ENCODE data around the gene TIAM2. TPM values are rescaled to one million over a fixed set of nuclear protein-coding genes. Genes with fewer than 3 reads are reported as not detected.

The TIAM2 gene
- total RNA-seq, 1 experiment from 2014 or later, result 9.1 TPM

DNA sequence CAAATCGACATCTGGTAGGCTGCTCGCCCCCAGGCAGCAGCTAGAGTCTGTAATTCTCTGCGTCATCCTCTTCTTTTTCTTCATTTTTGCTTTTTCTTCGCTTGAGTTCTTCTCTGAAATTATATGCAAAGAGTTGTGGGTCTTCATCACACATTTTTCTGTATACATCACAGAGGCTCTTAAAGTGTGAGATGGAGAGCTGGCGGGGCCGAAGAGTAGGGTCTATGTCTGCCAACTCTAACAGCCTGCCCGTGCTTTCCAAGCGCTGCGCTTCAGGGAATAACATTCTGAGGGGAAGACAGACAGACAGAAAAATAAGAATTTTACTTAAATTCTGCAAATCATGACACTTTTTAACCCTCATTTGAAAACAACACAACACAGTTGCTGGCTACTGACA is 262.7 kb downstream of the TIAM2 start:
- Histone ChIP-seq H3K4me3 (ENCODE audit: low read depth, low read length, poor library complexity, severe bottlenecking) (no peak overlapping the region), H3K9me3 (ENCODE audit: low read depth, low read length, poor library complexity, severe bottlenecking) (no peaks in the 10 kb centered on the region), H3K27ac (ENCODE audit: low read depth, low read length, poor library complexity, severe bottlenecking) (no peak overlapping the region), H3K36me3 (ENCODE audit: insufficient read depth, low read length, poor library complexity, severe bottlenecking) (peaks cover 45% of the 10 kb centered on the region), H3K4me1 (ENCODE audit: insufficient read depth, low read length, poor library complexity, severe bottlenecking) (peaks cover 7% of the 10 kb centered on the region), H3K27me3 (replicated peaks; ENCODE audit: insufficient read depth, low read depth, low read length, poor library complexity) (no peaks in the 10 kb centered on the region)
- no peak for TF ChIP-seq EZH2 (IDR thresholded peaks at IDR 0.05; ENCODE audit: borderline replicate concordance, low read depth, low read length, poor library complexity, severe bottlenecking)
- TF ChIP-seq, protein P1, sequence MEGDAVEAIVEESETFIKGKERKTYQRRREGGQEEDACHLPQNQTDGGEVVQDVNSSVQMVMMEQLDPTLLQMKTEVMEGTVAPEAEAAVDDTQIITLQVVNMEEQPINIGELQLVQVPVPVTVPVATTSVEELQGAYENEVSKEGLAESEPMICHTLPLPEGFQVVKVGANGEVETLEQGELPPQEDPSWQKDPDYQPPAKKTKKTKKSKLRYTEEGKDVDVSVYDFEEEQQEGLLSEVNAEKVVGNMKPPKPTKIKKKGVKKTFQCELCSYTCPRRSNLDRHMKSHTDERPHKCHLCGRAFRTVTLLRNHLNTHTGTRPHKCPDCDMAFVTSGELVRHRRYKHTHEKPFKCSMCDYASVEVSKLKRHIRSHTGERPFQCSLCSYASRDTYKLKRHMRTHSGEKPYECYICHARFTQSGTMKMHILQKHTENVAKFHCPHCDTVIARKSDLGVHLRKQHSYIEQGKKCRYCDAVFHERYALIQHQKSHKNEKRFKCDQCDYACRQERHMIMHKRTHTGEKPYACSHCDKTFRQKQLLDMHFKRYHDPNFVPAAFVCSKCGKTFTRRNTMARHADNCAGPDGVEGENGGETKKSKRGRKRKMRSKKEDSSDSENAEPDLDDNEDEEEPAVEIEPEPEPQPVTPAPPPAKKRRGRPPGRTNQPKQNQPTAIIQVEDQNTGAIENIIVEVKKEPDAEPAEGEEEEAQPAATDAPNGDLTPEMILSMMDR (conservative IDR thresholded peaks at IDR 0.05; ENCODE audit: low read depth, low read length), result no peak
- intact Hi-C loops (cut with micrococcal nuclease; ENCODE audit: unreplicated experiment), result no loop called here
- no peak for DNase-seq (ENCODE audit: low spot score)
- ChIA-PET CTCF (no interaction called here), POLR2A (ENCODE audit: low non-redundant PET) (no interaction called here)
- no TSS peak for BruUV-seq (replicated peaks)

DNA sequence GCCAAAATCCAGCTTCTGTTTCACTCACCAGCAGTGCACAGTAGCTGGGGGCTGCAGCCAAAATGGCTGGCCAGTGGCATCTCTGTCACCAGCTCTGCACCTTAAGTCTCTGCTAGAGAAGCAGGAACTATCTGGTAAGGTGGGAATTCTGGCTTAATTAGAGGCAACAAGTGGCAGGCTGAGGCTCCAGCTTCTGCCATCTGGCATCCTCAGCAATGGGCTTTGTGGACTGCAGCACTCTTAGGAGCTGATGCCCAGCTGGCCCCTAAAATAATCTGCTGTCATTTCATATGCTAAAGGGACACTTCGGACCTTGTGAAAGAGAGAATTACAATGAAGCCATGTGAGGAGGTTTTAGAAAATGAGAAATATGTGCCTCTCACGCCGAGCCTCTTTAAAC is 264.1 kb downstream of the TIAM2 start:
- no peak for DNase-seq (ENCODE audit: low spot score)
- H3K27me3 ChIP-seq (replicated peaks; ENCODE audit: insufficient read depth, low read depth, low read length, poor library complexity), result no peaks in the 10 kb centered on the region
- POLR2A ChIA-PET (ENCODE audit: low non-redundant PET), result no interaction called here
- no peak overlapping the region for H3K27ac ChIP-seq (ENCODE audit: low read depth, low read length, poor library complexity, severe bottlenecking)
- H3K4me1 ChIP-seq (ENCODE audit: insufficient read depth, low read length, poor library complexity, severe bottlenecking), result peaks cover 7% of the 10 kb centered on the region
- CTCF ChIA-PET, result no interaction called here
- H3K9me3 ChIP-seq (ENCODE audit: low read depth, low read length, poor library complexity, severe bottlenecking), result no peaks in the 10 kb centered on the region
- TF ChIP-seq, protein P1 (conservative IDR thresholded peaks at IDR 0.05; ENCODE audit: low read depth, low read length), result no peak
- no peak for TF ChIP-seq EZH2 (IDR thresholded peaks at IDR 0.05; ENCODE audit: borderline replicate concordance, low read depth, low read length, poor library complexity, severe bottlenecking)
- H3K36me3 ChIP-seq (ENCODE audit: insufficient read depth, low read length, poor library complexity, severe bottlenecking), result peaks cover 46% of the 10 kb centered on the region
- H3K4me3 ChIP-seq (ENCODE audit: low read depth, low read length, poor library complexity, severe bottlenecking), result no peak overlapping the region
- intact Hi-C loops (cut with micrococcal nuclease; ENCODE audit: unreplicated experiment), result no loop called here
- no TSS peak for BruUV-seq (replicated peaks)

DNA sequence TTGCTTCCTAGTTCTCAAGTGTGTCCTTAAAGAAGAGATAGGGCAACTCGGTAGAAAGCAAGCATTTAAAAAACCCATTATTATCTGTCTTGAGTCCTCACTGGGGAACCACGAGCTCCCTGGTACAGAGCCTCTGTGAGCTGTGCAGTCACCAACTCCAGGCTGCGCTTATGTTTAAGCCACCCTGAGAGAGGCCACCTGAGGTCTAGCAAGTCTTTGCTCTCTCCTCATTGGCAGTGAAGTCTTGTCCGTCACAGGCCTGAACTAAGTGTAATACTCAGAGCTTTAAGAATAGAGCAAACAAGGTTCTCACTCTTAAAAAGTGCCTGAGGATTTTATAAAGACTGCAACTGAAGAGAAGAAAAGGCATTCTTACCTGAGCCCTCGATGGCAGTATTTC is 264.8 kb downstream of the TIAM2 start:
- BruUV-seq (replicated peaks), result no TSS peak
- Histone ChIP-seq H3K9me3 (ENCODE audit: low read depth, low read length, poor library complexity, severe bottlenecking) (no peaks in the 10 kb centered on the region), H3K36me3 (ENCODE audit: insufficient read depth, low read length, poor library complexity, severe bottlenecking) (peaks cover 44% of the 10 kb centered on the region), H3K4me1 (ENCODE audit: insufficient read depth, low read length, poor library complexity, severe bottlenecking) (peaks cover 9% of the 10 kb centered on the region), H3K4me3 (ENCODE audit: low read depth, low read length, poor library complexity, severe bottlenecking) (no peak overlapping the region), H3K27me3 (replicated peaks; ENCODE audit: insufficient read depth, low read depth, low read length, poor library complexity) (no peaks in the 10 kb centered on the region), H3K27ac (ENCODE audit: low read depth, low read length, poor library complexity, severe bottlenecking) (no peak overlapping the region)
- no peak for TF ChIP-seq EZH2 (IDR thresholded peaks at IDR 0.05; ENCODE audit: borderline replicate concordance, low read depth, low read length, poor library complexity, severe bottlenecking)
- TF ChIP-seq, protein P1 (conservative IDR thresholded peaks at IDR 0.05; ENCODE audit: low read depth, low read length), result no peak
- intact Hi-C loops (cut with micrococcal nuclease; ENCODE audit: unreplicated experiment), result no loop called here
- ChIA-PET CTCF (no interaction called here), POLR2A (ENCODE audit: low non-redundant PET) (no interaction called here)
- DNase-seq (ENCODE audit: low spot score), result no peak

All from A673 (cell line).